CD4-positive, alpha-beta T cell treated with Interleukin-17A for 4 hours (primary cell): ENCODE measurements around the gene FRRS1.

Experiments used
- DNase-seq: peaks from one replicate; pipeline ENCODE4 v3.0.0-alpha.2; 2020; ENCODE audit warnings: mixed read lengths

The FRRS1 gene

DNA sequence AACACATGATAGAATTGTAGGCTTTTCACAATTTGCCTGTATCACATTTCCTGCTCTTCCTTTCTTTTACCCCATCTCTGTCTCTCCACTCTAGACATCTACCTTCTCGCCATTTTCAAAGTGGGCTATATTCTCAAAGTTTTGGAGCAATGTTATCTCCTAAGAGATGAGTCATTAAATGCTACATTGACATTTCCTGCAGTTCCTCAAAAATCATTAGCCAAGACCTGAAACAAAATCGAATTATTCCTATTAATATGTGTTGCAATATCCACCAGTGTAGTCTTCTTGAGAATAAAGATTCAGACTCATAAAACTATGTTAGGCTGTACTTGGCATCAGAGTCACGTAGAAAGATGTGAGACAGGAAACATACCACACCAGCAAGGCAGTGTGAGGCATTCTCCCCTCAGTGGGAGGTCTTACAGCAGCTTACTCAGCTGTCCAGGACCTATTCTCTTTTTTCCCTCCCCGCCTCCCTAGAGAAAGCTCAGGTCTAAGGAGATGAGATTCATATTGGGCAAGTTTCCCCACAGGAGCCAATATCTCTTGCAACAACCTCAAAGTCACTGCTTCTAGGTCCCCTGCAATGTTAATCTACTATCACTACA is 38.8 kb downstream of the FRRS1 start:
- DNase-seq: no peak

DNA sequence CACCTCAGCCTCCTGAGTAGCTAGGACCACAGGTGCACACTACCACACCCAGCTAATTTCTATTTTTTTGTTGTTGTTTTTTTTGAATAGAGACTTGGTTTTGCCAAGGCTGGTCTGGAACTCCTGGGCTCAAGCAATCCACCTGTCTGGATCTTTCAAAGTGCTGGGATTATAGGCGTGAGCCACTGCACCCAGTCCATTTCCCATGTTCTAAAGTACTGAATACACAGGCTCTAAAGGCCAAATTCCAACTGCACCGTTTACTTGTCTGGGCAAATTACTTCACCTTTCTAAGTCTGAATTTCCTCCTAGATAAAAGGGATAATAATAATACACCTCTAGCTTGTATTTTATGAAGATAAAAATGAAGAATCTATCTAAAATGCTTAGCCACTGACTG is 39.6 kb downstream of the FRRS1 start:
- no peak for DNase-seq

DNA sequence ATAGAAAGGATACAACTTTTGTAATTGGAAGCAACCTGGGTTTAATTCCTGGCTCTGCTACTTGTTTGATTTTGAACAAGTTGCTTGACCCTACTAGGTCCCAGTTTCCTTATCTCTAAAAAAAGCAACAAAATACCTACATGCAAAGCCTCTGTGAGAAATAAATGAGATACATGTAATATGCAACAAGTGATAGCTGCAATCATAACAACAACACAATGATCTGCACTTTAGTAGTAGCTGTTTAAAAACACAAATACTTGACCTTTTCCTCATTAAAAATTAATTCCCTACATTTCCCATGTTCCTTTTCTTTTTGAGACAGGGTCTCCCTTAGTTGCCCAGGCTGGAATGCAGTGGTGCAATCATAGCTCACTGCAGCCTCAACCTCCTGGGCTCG is 40.0 kb downstream of the FRRS1 start:
- no peak for DNase-seq

DNA sequence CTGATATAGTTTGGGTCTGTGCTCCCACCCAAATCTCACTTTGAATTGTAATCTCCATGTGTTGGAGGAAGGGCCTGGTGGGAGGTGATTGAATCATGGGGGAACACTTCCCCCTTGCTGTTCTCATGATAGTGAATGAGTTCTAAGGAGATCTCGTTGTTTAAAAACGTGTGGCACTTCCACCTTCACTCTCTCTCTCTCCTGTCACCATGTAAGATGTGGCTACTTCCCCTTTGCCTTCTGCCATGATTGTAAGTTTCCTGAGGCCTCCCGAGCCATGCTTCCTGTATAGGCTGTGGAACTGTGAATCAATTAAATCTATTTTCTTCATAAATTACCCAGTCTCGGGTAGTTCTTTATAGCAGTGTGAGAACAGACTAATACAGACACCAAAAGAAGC is 40.4 kb downstream of the FRRS1 start:
- no peak for DNase-seq

DNA sequence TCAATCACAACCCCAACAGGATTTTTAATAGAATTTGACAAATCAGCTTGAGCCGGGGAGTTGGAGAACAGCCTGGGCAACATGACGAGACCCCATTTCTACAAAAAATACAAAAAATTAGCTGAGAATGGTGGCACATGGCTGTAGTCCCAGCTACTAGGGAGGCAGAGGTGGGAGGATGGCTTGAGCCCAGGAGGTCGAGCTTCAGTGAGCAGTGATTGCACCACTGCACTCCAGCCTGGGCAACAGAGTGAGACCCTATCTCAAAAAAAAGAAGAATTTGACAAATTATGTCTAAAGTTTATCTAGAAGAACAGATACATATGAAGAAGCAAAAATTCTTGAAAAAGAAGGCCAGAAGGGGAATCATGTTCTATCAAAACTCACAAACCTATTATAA is 43.2 kb downstream of the FRRS1 start:
- DNase-seq: no peak

DNA sequence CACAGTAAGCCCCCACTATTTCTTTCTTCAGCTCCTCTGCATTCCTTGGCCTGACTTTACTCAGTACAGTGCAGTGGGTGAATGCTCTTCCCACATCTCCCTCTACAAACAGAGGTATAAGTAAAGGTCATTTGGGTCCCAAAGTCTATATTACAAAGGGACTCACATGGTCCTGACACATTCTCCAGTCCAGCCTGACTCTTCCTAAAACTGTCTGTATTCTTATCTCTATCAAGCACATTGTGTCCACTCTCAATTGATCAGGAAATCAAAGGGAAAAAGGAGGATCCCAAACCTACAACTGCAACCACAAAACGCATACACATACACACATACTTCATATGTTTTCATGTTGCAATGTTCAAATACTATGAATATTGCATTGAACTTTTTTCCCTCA is 49.4 kb downstream of the FRRS1 start:
- no peak for DNase-seq

DNA sequence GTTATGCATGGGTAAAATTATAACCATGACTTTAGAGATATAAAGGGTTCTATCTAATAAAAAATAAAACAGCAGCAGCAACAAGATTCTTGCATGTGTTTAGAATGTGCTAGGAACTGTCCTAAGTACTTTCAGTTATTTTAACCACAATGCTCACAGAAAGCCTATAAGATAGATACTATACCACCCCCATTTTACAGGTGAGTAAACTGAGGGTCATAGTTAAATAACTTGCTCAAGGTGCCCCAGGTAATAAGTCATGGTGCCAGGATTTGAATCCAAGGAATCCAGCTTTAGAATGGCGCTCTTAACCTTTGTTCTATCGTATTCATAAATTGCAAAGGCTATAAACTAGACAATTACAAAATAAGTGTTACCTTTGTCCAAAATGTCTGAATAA is 53.4 kb downstream of the FRRS1 start:
- DNase-seq: no peak

DNA sequence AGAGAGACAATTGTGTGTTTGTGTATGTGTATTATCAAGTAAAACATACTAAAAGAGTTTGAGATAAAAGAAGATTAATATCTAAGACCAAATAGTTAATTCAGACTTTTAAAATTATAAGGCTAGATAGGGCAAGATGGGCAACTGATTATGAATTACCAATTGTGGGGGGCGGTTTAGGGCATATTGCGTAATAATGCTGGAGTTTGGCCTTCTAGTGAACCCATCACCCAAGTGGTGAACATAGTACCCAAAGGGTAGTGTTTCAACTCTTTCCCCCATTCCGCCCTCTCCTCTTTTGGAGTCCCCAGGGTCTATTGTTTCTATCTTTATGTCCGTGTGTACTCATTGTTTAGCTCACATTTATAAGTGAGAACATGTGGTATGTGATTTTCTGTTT is 55.4 kb downstream of the FRRS1 start:
- no peak for DNase-seq

DNA sequence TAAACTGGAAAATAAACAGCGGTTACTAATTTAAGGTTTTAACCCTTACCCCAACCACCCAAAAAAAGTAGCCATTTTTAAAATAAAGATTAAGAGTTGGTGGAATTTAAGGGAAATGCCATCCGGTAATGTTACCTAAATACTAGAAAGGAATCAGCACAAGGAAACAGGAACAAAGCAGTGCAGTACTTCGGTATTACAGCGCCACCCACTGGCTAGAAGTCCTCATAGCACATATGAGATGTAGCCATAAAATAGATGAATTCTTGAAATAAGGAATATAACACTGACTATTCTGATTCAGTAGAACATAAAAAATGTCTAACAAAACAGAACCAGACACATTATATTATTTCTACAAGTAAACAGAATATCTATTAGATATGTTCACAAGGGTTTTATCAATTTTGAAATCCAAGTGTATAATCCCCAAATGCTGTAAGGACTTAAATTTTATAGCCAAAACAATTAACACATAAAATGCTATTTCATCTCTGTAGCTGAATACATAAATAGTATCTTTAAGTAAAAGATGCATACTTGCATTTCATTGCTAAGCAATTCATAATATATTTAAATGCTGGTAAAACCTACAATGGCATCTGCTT is 58.8 kb downstream of the FRRS1 start:
- peak; percentile 56 for DNase-seq

DNA sequence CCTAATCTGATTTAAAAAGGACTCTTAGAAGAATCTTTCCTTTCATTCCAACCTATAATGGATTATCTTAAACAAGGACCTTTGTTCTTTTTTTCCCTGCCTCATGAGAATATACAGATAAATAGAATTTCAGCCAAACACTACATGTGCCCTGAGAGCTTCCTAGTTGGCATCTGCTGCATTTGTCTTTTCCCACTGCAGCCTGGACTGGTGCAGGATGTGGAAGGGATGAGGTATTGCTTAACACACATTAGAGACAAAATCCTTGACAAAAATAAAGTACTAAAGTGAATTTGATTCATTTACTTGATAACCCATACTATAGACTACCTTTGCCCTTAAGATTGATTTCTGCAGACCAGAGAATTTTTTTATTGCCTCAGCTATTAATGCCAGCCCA is 61.0 kb downstream of the FRRS1 start:
- no peak for DNase-seq

DNA sequence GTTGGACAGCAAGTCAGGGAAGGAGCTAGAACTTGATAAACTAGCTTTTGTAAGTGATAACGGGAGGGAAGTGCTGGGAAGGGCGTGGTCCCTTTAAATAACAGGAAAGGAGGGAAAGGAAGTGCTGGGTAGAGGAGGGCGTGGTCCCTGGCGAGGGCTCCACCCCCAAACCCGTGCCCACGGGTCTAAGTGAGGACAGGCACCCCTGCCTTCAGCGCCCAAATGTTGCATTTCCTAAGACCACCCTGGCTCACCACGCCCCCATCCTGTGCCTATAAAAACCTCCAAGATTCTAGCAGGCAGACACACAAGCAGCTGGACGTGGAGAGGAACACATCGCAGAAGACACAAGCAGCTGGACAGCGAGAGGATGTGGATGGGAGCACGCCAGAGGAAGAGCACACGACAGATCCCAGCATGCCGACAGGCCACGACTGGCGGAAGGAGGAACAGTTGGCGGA is 62.0 kb downstream of the FRRS1 start:
- no peak for DNase-seq

DNA sequence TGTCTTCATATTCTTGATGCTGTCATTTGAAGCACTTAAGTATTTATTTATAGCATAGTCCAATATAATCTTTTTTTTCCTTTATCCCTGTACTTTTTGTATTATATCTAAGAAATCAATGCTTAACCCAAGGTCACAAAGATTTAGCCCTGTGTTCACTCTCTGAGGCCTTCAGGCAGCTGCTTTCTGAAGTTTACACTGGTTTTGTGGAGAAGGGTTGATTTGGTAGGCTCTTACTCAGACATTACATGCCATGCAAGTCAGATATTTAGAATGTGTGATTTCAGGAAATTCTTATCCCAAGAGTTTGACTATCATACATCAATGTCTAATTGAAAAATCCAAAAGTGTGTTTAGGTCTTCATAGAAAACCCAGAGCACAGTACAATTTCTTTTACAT is 64.2 kb downstream of the FRRS1 start:
- no peak for DNase-seq

DNA sequence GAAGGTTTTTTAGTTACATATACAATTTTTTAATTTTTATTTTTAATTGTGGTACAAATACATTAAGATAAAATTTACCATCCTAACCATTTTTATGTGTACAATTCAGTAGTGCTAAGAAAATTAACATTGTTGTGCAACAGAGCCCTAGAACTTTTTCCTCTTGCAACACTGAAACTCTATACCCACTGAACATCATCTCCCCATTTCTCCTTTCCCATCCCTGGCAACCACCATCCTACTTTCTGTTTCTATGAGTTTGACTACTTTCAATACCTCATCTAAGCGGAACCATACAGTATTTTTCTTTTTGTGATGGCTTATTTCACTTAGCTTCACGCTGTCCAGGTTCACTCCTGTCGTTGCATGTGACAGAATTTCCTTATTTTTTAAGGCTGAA is 66.4 kb downstream of the FRRS1 start:
- no peak for DNase-seq

DNA sequence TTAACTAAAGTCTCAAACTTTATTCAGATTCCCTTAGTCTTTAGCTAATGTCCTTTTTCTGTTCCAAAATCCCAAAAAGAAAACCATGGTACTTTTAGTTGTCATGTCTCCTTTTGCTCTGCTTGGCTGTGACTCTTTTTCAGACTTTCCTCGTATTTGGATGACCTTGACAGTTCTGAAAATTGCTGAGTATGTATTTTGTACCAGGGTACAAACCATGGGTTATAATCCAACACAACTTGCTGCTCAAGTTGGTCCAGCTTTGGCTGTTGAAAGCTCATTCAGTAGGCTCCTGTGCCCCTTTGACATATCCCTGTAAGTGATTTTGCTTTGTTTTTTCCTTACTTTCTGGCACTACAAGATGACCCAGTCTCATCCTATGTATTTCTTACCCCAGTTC is 68.9 kb downstream of the FRRS1 start:
- no peak for DNase-seq

DNA sequence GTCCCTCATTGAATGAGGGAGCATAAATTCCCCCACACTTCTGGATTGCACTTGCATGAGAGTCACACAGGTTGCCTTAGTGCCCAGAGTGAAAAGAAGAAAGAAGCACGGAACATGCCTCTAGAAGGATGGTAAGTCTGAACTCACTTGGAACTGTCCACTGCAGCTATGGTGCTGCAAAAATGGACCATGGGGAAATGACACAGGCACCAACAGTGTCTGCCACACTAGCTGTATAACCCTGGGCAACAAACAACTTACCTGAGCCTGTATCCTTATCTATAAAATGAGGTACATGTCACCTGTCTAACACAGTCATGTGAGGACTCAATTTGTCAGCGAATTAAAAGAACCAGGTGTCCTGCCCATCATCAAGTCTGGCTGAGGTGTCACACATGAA is 69.8 kb downstream of the FRRS1 start:
- no peak for DNase-seq

DNA sequence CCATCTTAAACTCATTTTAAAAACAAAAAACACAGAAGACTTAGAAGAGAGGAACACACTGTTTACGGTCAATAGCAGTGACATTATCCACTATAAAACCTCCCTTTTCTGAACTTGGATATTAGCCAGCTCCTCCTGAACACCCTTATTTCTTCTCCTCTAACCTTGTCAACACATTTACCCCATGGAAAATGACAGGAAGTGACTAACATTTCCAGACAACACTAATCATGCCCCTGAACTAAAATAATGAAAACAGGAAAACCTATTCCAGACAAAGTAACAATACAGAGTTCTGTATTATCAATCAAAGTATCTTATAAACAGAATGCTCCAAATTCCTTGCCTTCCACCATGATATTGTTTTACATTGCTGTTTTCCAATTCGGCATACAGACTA is 75.3 kb downstream of the FRRS1 start:
- DNase-seq: no peak

DNA sequence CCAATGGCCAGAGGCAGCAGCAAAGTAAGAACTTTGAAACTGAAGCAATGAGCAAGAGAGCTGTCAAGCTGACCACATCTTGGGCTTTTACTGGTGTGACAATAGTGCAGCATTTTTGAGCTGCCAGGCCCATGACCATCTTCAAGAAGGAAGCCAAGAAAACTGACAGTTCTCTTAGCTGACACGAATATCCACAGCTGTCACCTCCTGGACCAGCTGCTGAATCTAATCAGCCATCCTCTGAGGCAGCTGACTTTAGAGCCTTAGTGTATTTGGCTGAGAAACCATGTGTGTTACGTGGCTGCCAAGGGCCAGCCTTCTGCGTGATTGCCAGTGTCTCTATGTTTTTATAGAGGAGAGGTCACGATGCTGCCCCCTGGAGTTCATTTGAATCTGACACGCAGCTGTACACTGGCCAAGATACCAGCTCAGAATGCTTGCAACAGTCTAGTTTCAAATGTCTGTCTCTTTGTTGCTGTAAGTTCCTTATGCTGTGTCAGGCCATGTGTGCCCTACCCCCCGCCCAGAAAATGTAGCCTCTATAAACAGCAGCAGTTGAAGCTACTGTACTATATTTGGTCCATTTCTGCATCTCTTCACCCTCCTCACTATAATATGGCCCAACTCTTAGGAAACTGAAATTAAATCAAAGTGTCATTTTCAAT is 80.8 kb downstream of the FRRS1 start:
- peak; percentile 30 for DNase-seq

DNA sequence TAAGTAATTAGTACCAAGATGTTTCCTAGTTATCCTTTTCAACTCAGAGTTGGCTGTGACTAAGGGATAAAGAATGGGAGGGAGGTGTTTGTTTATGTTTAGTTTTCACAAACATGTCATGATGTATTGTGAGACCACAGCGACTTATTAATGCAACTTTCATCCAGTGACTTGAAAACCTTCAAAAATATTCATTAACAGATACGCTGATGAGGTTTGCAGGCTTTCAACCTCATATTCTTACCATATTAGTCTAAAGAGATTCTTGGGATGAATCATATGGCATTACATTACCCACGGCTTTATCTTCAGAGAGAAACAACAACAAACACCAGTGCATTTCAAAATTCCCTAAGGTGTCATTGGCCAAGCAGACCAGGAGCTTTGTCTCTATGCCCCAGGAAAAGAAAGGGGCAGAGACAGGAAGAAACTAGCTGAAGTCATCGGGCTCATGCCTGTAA is 84.1 kb downstream of the FRRS1 start:
- no peak for DNase-seq

DNA sequence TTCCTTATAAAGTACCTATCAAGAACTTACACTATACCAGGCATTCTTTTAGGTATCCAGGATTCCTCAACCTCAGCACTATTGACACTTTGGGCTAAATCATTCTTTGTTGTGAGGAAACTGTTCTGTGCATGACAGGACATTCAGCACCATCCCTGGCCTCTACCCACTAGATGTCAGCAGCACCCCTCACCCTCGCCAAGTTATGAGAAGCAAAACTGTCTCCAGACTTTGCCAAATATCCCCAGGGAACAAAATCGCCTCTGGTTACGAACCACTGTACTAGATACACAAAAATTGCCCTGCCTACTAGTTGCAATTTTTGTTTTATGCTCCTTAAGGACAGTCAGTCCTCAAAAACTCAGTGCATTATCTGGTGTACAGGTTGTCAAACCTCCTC is 84.9 kb downstream of the FRRS1 start:
- no peak for DNase-seq

DNA sequence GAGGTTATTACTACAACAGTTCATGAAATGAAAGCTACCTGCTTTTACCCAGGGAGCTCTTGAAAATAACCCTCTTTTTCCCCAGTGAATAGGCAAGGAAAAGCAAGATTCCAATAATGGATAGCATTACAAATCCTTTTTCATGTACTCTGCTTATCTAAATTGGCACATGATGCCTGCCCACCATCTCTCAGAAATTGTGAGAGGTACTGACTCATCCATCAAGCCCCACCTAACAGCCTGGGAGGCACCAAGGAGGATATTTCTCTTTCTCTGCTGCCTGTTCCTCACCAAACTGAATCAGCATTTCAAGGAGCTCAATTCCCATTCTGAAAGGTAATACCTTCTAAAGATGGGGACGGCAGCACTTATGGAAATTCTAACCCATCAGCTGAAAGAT is 86.2 kb downstream of the FRRS1 start:
- no peak for DNase-seq

DNA sequence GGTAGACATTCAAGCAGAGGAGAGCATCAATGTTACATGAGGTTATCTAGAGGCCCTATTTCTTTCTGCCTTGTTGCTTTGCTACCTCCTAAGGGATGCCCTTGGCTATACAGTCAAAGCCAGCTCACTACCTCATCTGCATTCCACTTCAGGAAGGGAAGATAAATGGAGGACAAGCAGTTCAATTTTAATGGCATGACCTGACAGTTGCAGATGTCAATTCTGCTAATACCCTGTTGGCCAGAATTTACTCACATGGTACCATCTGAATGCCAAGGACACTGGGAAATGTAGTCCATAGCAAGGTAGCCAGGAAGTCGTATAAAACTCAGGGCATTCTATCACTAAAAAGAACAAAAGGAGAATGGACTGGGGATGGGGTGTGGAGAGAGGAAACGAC is 89.0 kb downstream of the FRRS1 start:
- no peak for DNase-seq

DNA sequence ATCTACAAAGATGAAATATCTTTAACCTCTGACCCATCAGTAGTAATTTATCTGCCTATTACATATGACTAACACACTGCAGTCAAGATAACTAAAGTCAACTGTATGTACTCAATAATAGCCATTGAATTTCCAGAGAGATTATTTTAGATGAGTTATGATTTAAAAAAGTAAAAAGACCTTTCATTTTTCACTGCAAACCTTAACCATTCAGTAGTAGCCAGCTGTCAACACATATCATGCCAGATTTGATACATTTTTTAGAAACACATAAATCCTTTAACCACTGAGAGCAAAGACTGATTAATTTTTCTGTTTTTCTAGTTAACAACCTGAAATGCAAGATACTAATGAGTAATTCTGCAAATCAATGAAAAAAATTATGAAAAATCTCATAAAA is 89.6 kb downstream of the FRRS1 start:
- DNase-seq: no peak

DNA sequence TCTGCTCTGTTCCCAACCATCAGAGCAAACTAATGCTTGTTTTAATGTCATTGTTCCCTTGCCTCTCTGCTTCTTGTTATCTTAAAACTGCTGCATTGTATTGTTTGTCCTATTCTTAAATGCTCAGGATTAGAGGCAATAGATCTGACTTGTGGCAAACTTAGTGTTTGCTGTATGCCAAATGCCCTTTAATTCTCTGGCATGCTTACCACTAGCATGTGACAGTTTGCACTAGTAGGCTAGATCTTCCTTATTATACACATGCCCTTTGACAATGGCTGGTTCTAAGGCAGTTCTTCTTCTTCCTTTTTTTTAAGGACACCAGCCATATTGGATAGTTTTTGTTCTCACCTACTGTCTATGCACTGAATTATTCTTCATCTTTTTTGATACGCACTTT is 90.4 kb downstream of the FRRS1 start:
- no peak for DNase-seq

DNA sequence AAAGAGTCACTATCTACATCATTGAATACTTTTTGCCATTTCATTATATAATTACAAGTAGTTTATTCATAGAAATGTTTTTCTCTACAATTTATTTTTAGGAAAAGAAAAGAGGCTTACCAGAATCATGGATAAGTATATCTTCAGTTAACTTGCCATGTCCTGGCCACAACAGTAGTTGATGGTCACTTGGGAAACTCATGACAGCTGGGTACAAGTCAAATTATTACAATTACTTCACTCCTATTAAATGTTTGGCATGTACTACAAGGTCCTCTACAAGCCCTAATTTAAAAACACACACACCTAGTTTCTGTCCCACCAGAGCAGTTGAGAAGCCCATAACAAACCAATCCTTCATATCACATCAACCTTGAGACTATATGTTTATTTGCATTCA is 91.1 kb downstream of the FRRS1 start:
- DNase-seq: no peak
